BJ (cell line): ENCODE measurements around the gene FMNL2. TPM values are rescaled to one million over a fixed set of nuclear protein-coding genes. Genes with fewer than 3 reads are reported as not detected.

Experiments used
- CTCF ChIA-PET: fragments of 350-600 bp; formaldehyde crosslinking; extraction: SDS; loops from one replicate; lab custom pipeline; 2021; ENCODE audit warnings: antibody characterized with exemption, inconsistent platforms; lab: Yijun Ruan, JAX
- POLR2A ChIA-PET: fragments of 300-600 bp; sonication (Branson Sonifier 250); formaldehyde crosslinking; extraction: SDS; loops from one replicate; lab custom pipeline; 2021; ENCODE audit warnings: antibody characterized with exemption; lab: Charles Lee
- DNase-seq: peaks from one replicate; pipeline ENCODE4 v3.0.0-alpha.2; 2011; ENCODE audit warnings: low read depth
- H3K27me3 ChIP-seq: 2 replicates; pipeline ENCODE4 v1.6.0; 2011; ENCODE audit warnings: low read length; ENCODE audit not compliant: control insufficient read depth, insufficient read depth
- H3K36me3 ChIP-seq: 2 replicates; pipeline ENCODE4 v1.5.1; 2011; ENCODE audit warnings: low read length; ENCODE audit not compliant: control insufficient read depth, insufficient read depth
- H3K4me3 ChIP-seq: 2 replicates; pipeline ENCODE4 v1.5.1; 2011; ENCODE audit warnings: low read depth, mild to moderate bottlenecking, control low read depth, low read length
- polyA plus RNA-seq: library from polyadenylated mRNA; depleted of rRNA; stranded (reverse); fragments of >200 nt; gene quantifications from 2 replicates; pipeline ENCODE4 v1.2.3, GENCODE V29; 2011
- TF ChIP-seq, protein P1 (sequence below): IDR thresholded peaks from 2 replicates; pipeline ENCODE4 v1.5.1; 2011; ENCODE audit warnings: low read depth, mild to moderate bottlenecking, control low read depth, inconsistent platforms, low read length, moderate library complexity; ENCODE audit not compliant: insufficient read depth

The FMNL2 gene
- polyA plus RNA-seq, 1 experiment, result 2.4 TPM

DNA sequence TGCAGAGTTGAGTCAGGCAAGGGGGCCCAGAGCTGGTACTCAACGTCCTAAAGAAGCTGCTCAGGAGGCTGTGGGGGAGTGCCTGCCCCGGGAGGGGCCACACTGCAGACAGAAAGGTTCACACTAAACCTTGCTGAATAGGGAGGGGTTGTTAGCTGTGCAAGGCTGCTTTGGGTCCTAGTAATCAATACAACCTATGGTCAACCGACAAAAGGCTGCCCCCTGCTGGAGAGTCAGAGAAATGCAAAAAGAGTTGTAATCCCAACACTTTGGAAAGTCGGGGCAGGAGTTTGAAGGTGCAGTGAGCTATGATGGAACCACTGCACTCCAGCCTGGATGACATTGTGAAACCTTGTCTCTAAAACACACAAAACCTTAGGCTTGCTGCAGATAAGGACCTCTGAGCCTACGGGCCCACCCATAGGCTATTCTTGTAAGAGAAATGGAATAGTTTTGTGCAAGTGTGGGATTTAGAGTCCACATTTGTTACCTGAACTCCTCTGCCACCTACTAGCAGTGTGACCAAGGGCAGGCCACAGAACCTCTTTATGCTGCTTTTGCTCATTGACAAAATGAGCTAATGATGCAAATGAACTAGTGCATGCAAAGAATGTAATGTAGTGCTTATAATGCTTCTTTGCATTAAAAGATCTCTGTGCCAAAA, 300.8 kb downstream of the FMNL2 start:
- no peak for DNase-seq

DNA sequence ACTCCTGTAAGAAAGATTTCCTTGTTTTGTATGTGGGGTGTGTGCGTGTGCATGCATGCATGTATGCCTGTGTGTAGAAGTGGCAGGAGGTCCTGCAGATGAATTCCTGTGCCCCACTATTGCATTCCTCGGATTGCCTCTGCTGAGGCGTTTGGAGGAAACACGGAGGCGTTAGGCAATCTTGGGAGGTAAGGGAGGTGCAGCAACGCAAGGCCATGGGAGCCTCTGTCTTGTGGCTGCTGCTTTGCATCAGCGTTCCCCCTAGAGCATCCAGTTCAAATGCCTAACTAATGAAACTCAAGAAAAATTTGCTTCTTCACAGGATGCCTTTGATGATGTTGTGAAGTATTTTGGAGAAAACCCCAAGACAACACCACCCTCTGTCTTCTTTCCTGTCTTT, 302.3 kb downstream of the FMNL2 start:
- H3K36me3 ChIP-seq, result no peaks in the 10 kb centered on the region; the same call in 1 of the 2 replicates
- ChIA-PET POLR2A (no interaction called here), CTCF (interaction anchor here (1.1 kb wide), 1 partner anchor 461 kb away, joined by 3 read pairs; the partner anchor contains the start of gene STAM2)
- H3K27me3 ChIP-seq, result no peaks in the 10 kb centered on the region
- H3K4me3 ChIP-seq, result no peak overlapping the region
- DNase-seq, result no peak
- TF ChIP-seq, protein P1, sequence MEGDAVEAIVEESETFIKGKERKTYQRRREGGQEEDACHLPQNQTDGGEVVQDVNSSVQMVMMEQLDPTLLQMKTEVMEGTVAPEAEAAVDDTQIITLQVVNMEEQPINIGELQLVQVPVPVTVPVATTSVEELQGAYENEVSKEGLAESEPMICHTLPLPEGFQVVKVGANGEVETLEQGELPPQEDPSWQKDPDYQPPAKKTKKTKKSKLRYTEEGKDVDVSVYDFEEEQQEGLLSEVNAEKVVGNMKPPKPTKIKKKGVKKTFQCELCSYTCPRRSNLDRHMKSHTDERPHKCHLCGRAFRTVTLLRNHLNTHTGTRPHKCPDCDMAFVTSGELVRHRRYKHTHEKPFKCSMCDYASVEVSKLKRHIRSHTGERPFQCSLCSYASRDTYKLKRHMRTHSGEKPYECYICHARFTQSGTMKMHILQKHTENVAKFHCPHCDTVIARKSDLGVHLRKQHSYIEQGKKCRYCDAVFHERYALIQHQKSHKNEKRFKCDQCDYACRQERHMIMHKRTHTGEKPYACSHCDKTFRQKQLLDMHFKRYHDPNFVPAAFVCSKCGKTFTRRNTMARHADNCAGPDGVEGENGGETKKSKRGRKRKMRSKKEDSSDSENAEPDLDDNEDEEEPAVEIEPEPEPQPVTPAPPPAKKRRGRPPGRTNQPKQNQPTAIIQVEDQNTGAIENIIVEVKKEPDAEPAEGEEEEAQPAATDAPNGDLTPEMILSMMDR, result no peak

More for the DNA sequence above, 300.8 kb downstream of the FMNL2 start:
- Histone ChIP-seq H3K4me3 (no peak overlapping the region), H3K36me3 (no peaks in the 10 kb centered on the region; the same call in 1 of the 2 replicates), H3K27me3 (no peaks in the 10 kb centered on the region)
- TF ChIP-seq, protein P1, result peak; percentile 75
- POLR2A ChIA-PET, result no interaction called here
- CTCF ChIA-PET, result interaction anchor here (0.6 to 3.4 kb wide), 39 partner anchors 9 to 1370 kb away, joined by 3 to 36 read pairs (median 4); partner anchors contain the start of genes FMNL2 and STAM2

DNA sequence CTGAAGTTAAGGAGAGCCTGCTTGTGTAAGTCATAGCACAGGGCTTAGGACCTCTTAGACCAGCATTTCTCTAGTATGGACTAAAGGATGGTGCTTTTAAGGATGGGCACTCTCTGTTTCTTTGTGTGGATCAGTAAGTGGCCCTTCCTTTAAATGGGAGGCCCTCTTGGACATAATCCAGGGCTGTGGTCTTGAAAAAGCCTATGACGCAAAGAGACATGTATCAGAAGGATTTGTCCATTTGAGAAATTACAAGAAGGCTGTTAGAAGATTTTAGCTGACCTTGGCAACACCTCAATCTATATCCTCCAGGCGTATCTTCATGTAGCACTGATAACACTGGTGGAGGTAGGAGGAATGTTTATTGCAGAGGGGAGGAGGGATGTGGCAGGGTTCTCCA, 303.1 kb downstream of the FMNL2 start:
- TF ChIP-seq, protein P1, result no peak
- H3K4me3 ChIP-seq, result no peak overlapping the region
- H3K36me3 ChIP-seq, result no peaks in the 10 kb centered on the region; the same call in 1 of the 2 replicates
- DNase-seq, result no peak
- CTCF ChIA-PET, result interaction anchor here (0.7 to 1.1 kb wide), 2 partner anchors 56 to 462 kb away, joined by 3 read pairs; partner anchors contain the start of gene STAM2
- POLR2A ChIA-PET, result no interaction called here
- no peaks in the 10 kb centered on the region for H3K27me3 ChIP-seq

DNA sequence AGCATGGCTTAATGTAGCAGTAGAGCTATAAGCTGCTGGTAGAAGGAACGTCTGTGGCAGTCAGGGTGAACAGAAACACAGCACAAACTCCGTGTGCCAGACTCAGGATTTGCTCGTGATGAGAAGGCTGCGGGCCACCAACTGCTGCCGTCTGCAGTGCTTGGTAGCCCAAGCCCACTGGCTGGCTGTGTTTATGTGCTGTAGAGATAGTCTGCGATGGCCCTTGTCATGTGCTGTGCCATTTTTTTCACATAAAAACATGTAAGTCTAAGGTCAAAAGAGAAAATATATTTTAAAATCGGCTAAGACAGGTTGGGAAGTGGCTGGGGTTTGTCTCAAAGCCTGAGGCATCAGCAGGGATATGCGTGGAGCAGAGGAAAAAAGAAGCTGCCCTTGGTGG, 303.6 kb downstream of the FMNL2 start:
- TF ChIP-seq, protein P1, result no peak
- Histone ChIP-seq H3K4me3 (no peak overlapping the region), H3K36me3 (no peaks in the 10 kb centered on the region; the same call in 1 of the 2 replicates), H3K27me3 (no peaks in the 10 kb centered on the region)
- CTCF ChIA-PET, result interaction anchor here (1.2 to 2.9 kb wide), 3 partner anchors 10 to 451 kb away, joined by 3 to 7 read pairs (median 3); no protein-coding TSS in a partner anchor
- DNase-seq, result no peak
- POLR2A ChIA-PET, result no interaction called here

DNA sequence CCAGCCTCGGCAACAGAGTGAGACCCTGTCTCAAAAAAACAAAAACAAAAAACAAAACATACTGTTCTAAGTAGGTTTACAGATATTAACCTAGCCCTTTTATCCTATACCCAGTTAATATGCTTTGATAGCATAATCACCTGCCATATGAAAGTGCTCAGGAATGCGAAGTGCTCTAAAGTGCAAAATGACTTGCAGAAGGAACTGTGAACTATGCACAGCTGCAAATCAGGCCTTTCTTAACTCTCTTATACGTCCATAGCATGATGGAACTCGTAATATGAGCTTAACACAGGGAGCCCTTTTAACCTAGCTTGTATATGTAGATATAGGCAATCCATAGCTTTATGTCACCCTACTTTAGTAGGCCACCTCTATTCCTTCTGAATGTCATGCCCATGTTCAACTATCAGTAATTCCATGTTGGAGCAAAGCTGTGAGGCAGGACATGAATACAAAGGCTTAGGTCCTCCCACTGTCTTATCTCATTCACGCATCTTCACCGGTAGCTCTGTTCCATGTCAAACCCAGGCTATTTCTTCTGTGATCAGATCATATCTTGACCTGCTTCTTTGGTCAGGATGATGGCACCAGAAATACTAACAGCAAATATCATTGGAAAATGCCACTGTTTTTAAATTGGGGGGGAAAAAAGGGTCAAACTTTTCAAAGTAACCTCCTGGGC, 309.4 kb downstream of the FMNL2 start:
- H3K36me3 ChIP-seq, result no peaks in the 10 kb centered on the region
- ChIA-PET POLR2A (no interaction called here), CTCF (interaction anchor here (0.6 to 5.8 kb wide), 4 partner anchors 9 to 619 kb away, joined by 3 to 36 read pairs (median 10); partner anchors contain the start of gene STAM2)
- no peak overlapping the region for H3K4me3 ChIP-seq
- DNase-seq, result no peak
- TF ChIP-seq, protein P1, result no peak
- no peaks in the 10 kb centered on the region for H3K27me3 ChIP-seq
